Measurements from ENCODE around the gene UBXN4. TPM values are rescaled to one million over a fixed set of nuclear protein-coding genes. Genes with fewer than 3 reads are reported as not detected.

Gene UBXN4
- total RNA-seq, 4 donors from 2014 or later, result 54.2 to 101 (median 61.3) TPM

GRCh38 chr2:135831180-135831812 is 89.6 kb downstream of the UBXN4 start:
- Histone ChIP-seq H3K9me3 (no peaks in the 10 kb centered on the region), H3K27me3 (no peaks in the 10 kb centered on the region), H3K4me1 (peaks cover 0 to 4% (median 0%) of the 10 kb centered on the region in 4 donors), H3K27ac (no peak overlapping the region), H3K4me3 (no peak overlapping the region), H3K36me3 (no peaks in the 10 kb centered on the region)
- DNase-seq, result peak; percentile 28
- WGBS, 2 donors (ENCODE audit: low coverage in 1 of 2), result 58 to 65% methylated on average over 6 to 14 of the region's 14 CpGs
- in situ Hi-C loops (cut with MboI; ENCODE audit: low pct_ligation_motif_present in 1 of 4, low pct_unique_long_range_greater_than_20kb in 1 of 4, low sequenced_read_pairs in 3 of 4) (no loop called here), intact Hi-C loops (cut with DNase I; ENCODE audit: low total_unique reads) (no loop called here)
- no peak for TF ChIP-seq POLR2AphosphoS5 (IDR thresholded peaks at IDR 0.05)
- TF ChIP-seq EP300 (IDR thresholded peaks at IDR 0.05; ENCODE audit: low read depth), result no peak
- no peak for TF ChIP-seq POLR2A (IDR thresholded peaks at IDR 0.05)
- no peak for TF ChIP-seq CTCF (IDR thresholded peaks at IDR 0.05)

GRCh38 chr2:135832891-135833290 is 91.2 kb downstream of the UBXN4 start:
- intact Hi-C loops (cut with DNase I; ENCODE audit: low total_unique reads) (no loop called here), in situ Hi-C loops (cut with MboI; ENCODE audit: low pct_ligation_motif_present in 1 of 4, low pct_unique_long_range_greater_than_20kb in 1 of 4, low sequenced_read_pairs in 3 of 4) (no loop called here)

More at GRCh38 chr2:135832891-135833290, 91.2 kb downstream of the UBXN4 start:
- Histone ChIP-seq H3K27ac (no peak overlapping the region), H3K27me3 (no peaks in the 10 kb centered on the region), H3K4me1 (peaks cover 0 to 4% (median 0%) of the 10 kb centered on the region in 4 donors), H3K36me3 (no peaks in the 10 kb centered on the region), H3K9me3 (no peaks in the 10 kb centered on the region), H3K4me3 (no peak overlapping the region)
- DNase-seq, result no peak
- WGBS, 2 donors (ENCODE audit: low coverage in 1 of 2), result 90 to 92% methylated on average over 4 to 6 of the region's 6 CpGs
- TF ChIP-seq POLR2AphosphoS5 (IDR thresholded peaks at IDR 0.05) (no peak), EP300 (IDR thresholded peaks at IDR 0.05; ENCODE audit: low read depth) (no peak), POLR2A (IDR thresholded peaks at IDR 0.05) (no peak), CTCF (IDR thresholded peaks at IDR 0.05) (no peak)

Small RNA genes lying within 50 kb of the gene (small RNA-seq; reads per million reads assigned to genes)
- 0 reads per million in 4 donors for gene RF00019

Other genes starting within 250 kb of the UBXN4 start
- 1 to 10 TPM in 3 of 4 donors, under 1 TPM in 1; 0.37 to 3.0 (median 1.6) TPM for gene ZRANB3, start 210.6 kb upstream of the UBXN4 start, total RNA-seq
- gene R3HDM1, start 210.4 kb upstream of the UBXN4 start, total RNA-seq, result 10 to 100 TPM; 13.7 to 22.3 (median 19.2) TPM
- gene LCT, start 95.3 kb downstream of the UBXN4 start, total RNA-seq, result under 1 TPM in 1 of 4 donors, not detected in 3; 0.32 TPM
- gene MCM6, start 134.6 kb downstream of the UBXN4 start, total RNA-seq, result 1 to 10 TPM in 3 of 4 donors, under 1 TPM in 1; 0.37 to 7.9 (median 3.7) TPM
- 10 to 100 TPM; 20.5 to 42.3 (median 37.4) TPM for gene DARS1, start 243.8 kb downstream of the UBXN4 start, total RNA-seq